ENCODE results near the gene PLGLB1. TPM values are rescaled to one million over a fixed set of nuclear protein-coding genes. Genes with fewer than 3 reads are reported as not detected.

The PLGLB1 gene
- 0.33 and 0.40 TPM in 2 replicates for total RNA-seq

GRCh38 chr2:87021744-87022143 lies at the start of gene PLGLB1:
Gene PLGLB1 (minus strand): TSS chr2:87021844. CDS start chr2:87021783, 61 bp downstream.

Other genes starting within 250 kb of the PLGLB1 start
- gene CD8A, start 230.9 kb downstream of the PLGLB1 start, total RNA-seq, result 0.07 TPM in 1 of 2 replicates, not detected in the other
- not detected in 2 replicates for gene CD8B, start 160.0 kb downstream of the PLGLB1 start, total RNA-seq
- 0.53 and 3.5 TPM in 2 replicates for gene RGPD1, start 79.7 kb downstream of the PLGLB1 start, total RNA-seq

Data from smooth muscle cell of the pulmonary artery (primary cell).